Left lung (tissue), 10 donors: ENCODE measurements around the gene COL19A1. TPM values are rescaled to one million over a fixed set of nuclear protein-coding genes. Genes with fewer than 3 reads are reported as not detected.
A peak's percentile ranks its signal among the peaks of the same experiment; 100 is the strongest.

ENCODE experiments used
- ATAC-seq: fragments of 200-7000 bp; cut with Tn5 transposase; one replicate; pipeline ENCODE4 v1.9.1; 2020; ENCODE audit warnings: moderate library complexity
- DNase-seq, 4 donors: peaks; one replicate each; pipeline ENCODE4 v3.0.0-alpha.2; 2013 to 2020
- H3K27ac ChIP-seq, 2 donors: fragments of 200-600 bp; sonication (generic) in 1 of 2; one replicate each; pipeline versions ENCODE4 v1.5.0 to v1.8.0; 2020 to 2021
- H3K27me3 ChIP-seq, 2 donors: fragments of 200-600 bp; sonication (generic) in 1 of 2; one replicate each; pipeline versions ENCODE4 v1.5.0 to v1.8.0; 2020 to 2021
- H3K36me3 ChIP-seq, 2 donors: fragments of 200-600 bp; sonication (generic) in 1 of 2; one replicate each; pipeline versions ENCODE4 v1.5.0 to v1.8.0; 2020 to 2021
- H3K4me1 ChIP-seq, 2 donors: fragments of 200-600 bp; one replicate each; pipeline ENCODE4 v1.8.0; 2021
- H3K4me3 ChIP-seq, 2 donors: fragments of 200-600 bp; sonication (generic) in 1 of 2; one replicate each; pipeline versions ENCODE4 v1.5.0 to v1.8.0; 2020 to 2021; ENCODE audit warnings: mild to moderate bottlenecking in 1 of 2
- H3K9me3 ChIP-seq, 2 donors: fragments of 200-600 bp; sonication (generic) in 1 of 2; one replicate each; pipeline versions ENCODE4 v1.5.0 to v1.8.0; 2020 to 2021
- intact Hi-C, 2 donors: fragments of 100-400 bp; cut with DNase I; formaldehyde crosslinking; loops; one replicate each; pipeline versions ENCODE4 v1.11.2 to v1.14.2; 2022
- polyA plus RNA-seq, 6 donors: library from polyadenylated mRNA; unstranded; fragments of 120-200 nt; gene quantifications; one replicate each; pipeline ENCODE4 v1.2.1, GENCODE V29; 2013; ENCODE audit not compliant: insufficient read length in 6 of 6
- total RNA-seq, 2 donors: library from RNA; stranded (reverse); fragmentation: NEBNext Ultra II Directional; extraction: Animal tissue kit (Norgen Biotek cat#: 25700); gene quantifications; one replicate each; pipeline ENCODE4 v1.2.1, GENCODE V29; 2021
- TF ChIP-seq, protein P1 (sequence below), 2 donors: fragments of 200-600 bp; sonication (generic) in 1 of 2; IDR thresholded peaks; one replicate each; pipeline versions ENCODE4 v1.5.0 to v1.8.0; 2021; ENCODE audit warnings: antibody characterized with exemption in 2 of 2
- donor health status: DM: no; HTN: yes; CAD: no.
- donor health status: DM: no; HTN: no; CAD: no.

COL19A1 gene
- total and polyA plus RNA-seq, 8 donors = 0.10 to 0.77 (median 0.70) TPM

DNA sequence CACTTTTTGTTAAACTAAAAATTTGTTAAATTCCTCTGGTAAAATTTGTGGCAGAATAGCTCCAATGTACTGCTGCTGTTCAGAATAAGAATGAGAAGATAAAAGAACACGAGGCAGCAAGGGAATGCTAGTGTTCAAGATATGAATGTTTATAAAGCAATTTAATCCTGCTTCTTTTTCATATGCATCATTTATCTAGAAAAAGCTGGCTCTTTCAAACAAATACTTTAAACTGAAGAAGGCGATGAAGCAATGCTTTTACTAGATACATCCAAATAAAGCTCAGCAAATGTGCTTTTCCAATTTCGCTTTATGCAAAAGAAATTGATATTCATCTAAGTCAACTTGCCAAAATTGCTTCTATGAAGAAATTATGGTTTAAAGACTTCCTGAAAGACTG is 370.0 kb downstream of the COL19A1 start:
- Histone ChIP-seq H3K36me3 (no peaks in the 10 kb centered on the region), H3K4me1 (no peaks in the 10 kb centered on the region), H3K27me3 (peaks cover 0 to 5% of the 10 kb centered on the region in 2 donors), H3K4me3 (no peak overlapping the region), H3K27ac (no peak overlapping the region), H3K9me3 (no peaks in the 10 kb centered on the region)
- no peak for DNase-seq
- TF ChIP-seq, protein P1, sequence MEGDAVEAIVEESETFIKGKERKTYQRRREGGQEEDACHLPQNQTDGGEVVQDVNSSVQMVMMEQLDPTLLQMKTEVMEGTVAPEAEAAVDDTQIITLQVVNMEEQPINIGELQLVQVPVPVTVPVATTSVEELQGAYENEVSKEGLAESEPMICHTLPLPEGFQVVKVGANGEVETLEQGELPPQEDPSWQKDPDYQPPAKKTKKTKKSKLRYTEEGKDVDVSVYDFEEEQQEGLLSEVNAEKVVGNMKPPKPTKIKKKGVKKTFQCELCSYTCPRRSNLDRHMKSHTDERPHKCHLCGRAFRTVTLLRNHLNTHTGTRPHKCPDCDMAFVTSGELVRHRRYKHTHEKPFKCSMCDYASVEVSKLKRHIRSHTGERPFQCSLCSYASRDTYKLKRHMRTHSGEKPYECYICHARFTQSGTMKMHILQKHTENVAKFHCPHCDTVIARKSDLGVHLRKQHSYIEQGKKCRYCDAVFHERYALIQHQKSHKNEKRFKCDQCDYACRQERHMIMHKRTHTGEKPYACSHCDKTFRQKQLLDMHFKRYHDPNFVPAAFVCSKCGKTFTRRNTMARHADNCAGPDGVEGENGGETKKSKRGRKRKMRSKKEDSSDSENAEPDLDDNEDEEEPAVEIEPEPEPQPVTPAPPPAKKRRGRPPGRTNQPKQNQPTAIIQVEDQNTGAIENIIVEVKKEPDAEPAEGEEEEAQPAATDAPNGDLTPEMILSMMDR (IDR thresholded peaks at IDR 0.05) = no peak
- no peak for ATAC-seq
- intact Hi-C loops = no loop called here

DNA sequence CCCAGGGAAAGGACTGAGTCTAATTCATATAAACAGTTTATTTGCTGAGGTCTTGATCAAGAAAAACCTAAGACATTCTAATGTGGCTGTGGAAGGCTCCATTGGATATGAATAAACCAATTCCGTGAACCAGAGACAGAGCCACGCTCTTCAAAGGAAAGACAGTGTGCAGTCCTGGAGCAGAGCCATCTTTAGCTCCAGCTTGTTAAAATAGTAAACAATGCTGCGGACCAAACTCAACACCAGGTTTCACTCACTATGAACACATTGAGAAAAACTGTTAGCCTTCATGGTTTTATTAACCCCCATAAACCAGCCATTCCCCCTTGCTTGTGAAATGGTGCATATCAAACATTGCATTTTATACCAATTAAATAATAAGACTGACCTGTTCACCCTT is 374.7 kb downstream of the COL19A1 start:
- H3K4me3 ChIP-seq = no peak overlapping the region
- no peaks in the 10 kb centered on the region for H3K36me3 ChIP-seq
- no peak overlapping the region for H3K27ac ChIP-seq
- TF ChIP-seq, protein P1 (IDR thresholded peaks at IDR 0.05) = no peak
- ATAC-seq (no peak), DNase-seq (peak in 1 of 4 donors; percentile 47)
- H3K4me1 ChIP-seq = no peaks in the 10 kb centered on the region
- peaks cover 0 to 5% of the 10 kb centered on the region in 2 donors for H3K27me3 ChIP-seq
- intact Hi-C loops = no loop called here
- H3K9me3 ChIP-seq = no peaks in the 10 kb centered on the region

DNA sequence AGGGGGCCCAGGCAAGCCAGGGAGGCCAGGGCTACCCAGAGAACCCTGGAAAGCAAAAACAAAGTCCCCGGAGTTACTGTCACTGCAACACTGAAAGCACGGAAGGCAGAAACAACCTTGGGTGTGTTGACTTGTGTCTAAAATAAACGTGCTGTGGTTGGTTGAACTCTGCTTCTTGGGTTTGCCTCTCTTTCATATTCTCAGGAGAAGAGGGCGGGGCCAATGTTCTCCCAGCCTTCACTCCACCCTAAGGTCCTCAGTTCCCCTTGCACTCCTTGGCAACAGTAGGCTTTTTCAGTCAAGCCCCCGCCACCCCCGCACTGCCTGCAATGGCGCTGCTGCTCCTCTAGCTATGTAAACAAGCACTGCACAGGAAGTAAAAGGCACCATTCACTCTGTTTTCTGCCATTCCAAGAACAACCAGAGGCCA is 375.6 kb downstream of the COL19A1 start:
- ATAC-seq = no peak
- no peak overlapping the region for H3K27ac ChIP-seq
- H3K27me3 ChIP-seq = peaks cover 0 to 5% of the 10 kb centered on the region in 2 donors
- H3K36me3 ChIP-seq = no peaks in the 10 kb centered on the region
- peak in 1 of 4 donors; percentile 36 for DNase-seq
- H3K9me3 ChIP-seq = no peaks in the 10 kb centered on the region
- intact Hi-C loops = no loop called here
- no peaks in the 10 kb centered on the region for H3K4me1 ChIP-seq
- TF ChIP-seq, protein P1 (IDR thresholded peaks at IDR 0.05) = no peak
- H3K4me3 ChIP-seq = no peak overlapping the region

GRCh38 chr6:70246118-70246517 is 379.8 kb downstream of the COL19A1 start:
- no peak for ATAC-seq
- Histone ChIP-seq H3K4me3 (no peak overlapping the region), H3K27ac (no peak overlapping the region), H3K9me3 (no peaks in the 10 kb centered on the region), H3K27me3 (no peaks in the 10 kb centered on the region), H3K36me3 (no peaks in the 10 kb centered on the region), H3K4me1 (no peaks in the 10 kb centered on the region)
- intact Hi-C loops = no loop called here
- TF ChIP-seq, protein P1 (IDR thresholded peaks at IDR 0.05) = no peak
- DNase-seq = no peak

DNA sequence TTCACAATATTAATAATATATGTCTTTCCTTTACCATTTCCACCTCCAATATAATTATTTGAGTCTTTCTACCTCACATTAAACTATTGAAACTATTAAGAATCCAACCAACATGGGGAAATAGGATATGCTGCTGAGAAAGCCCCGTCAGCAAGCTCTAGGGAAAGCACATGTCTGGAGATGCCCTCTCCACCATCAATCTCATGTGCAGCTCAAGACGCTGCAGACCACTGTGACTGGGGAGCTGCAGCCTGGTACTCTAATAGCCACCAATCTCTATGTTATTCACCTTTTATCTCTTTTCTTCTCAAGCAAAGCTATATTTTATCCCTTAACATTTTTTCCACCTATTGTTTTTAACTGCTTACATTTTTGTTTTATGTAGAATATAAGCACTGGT is 386.2 kb downstream of the COL19A1 start:
- intact Hi-C loops = no loop called here
- Histone ChIP-seq H3K36me3 (no peaks in the 10 kb centered on the region), H3K9me3 (no peaks in the 10 kb centered on the region), H3K27me3 (no peaks in the 10 kb centered on the region), H3K4me3 (no peak overlapping the region), H3K4me1 (no peaks in the 10 kb centered on the region), H3K27ac (no peak overlapping the region)
- DNase-seq = no peak
- TF ChIP-seq, protein P1 (IDR thresholded peaks at IDR 0.05) = no peak
- ATAC-seq = no peak
